Kidney epithelial cell (primary cell): ENCODE results near the gene RNF227. TPM values are rescaled to one million over a fixed set of nuclear protein-coding genes. Genes with fewer than 3 reads are reported as not detected.

Source experiments
- DNase-seq: peaks from one replicate; pipeline ENCODE4 v3.0.0-alpha.2; 2010; ENCODE audit warnings: low read depth
- H3K27me3 ChIP-seq: 2 replicates; pipeline ENCODE4 v1.6.0; 2011; ENCODE audit warnings: low read length; ENCODE audit not compliant: control insufficient read depth, insufficient read depth
- H3K36me3 ChIP-seq: 2 replicates; pipeline ENCODE4 v1.5.1; 2011; ENCODE audit warnings: low read length; ENCODE audit not compliant: control insufficient read depth, insufficient read depth
- H3K4me3 ChIP-seq: 2 replicates; pipeline ENCODE4 v1.5.1; 2011; ENCODE audit warnings: low read depth, mild to moderate bottlenecking, control low read depth, low read length
- total RNA-seq: library from RNA; depleted of rRNA; stranded (reverse); fragments of >200 nt; gene quantifications from 2 replicates; pipeline ENCODE4 v1.2.3, GENCODE V29; 2015
- TF ChIP-seq, protein P1 (sequence below): IDR thresholded peaks from 2 replicates; pipeline ENCODE4 v1.5.1; 2011; ENCODE audit warnings: mild to moderate bottlenecking, moderate library complexity, low read length, control low read depth, inconsistent platforms; ENCODE audit not compliant: insufficient read depth, poor library complexity, severe bottlenecking

Gene RNF227
- total RNA-seq, 1 donor from 2014 or later: 1.5 TPM

DNA sequence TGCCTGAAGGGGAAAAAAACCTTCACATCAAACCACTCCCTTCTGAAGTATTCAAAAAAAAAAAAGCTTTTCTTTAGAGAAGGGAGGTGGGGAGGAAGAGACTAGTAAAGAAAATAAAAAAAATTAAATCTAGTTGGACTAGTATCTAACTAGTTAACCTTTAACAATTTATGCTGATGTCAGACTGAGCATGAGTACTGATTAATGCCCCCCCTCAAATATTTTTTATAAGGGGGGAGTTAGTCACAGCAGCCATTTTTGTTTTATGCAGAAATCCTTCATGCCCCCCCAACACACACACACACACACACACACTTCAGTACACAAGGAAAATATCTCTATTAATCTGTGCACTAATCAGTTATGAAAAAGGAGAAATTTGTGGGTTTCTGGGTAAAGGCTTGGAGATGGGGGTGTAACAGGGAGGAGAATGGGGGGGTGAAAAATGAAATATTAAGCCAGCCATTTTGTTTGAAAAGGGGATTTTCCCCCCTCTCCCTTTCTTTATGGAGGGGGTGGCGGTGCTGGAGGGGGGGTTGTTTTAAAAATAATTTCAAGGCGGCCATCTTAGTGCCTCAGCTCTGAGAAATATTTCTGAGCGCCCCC is 32.2 kb downstream of the RNF227 start:
- H3K27me3 ChIP-seq: no peaks in the 10 kb centered on the region
- no peak for DNase-seq
- no peaks in the 10 kb centered on the region for H3K36me3 ChIP-seq
- TF ChIP-seq, protein P1, sequence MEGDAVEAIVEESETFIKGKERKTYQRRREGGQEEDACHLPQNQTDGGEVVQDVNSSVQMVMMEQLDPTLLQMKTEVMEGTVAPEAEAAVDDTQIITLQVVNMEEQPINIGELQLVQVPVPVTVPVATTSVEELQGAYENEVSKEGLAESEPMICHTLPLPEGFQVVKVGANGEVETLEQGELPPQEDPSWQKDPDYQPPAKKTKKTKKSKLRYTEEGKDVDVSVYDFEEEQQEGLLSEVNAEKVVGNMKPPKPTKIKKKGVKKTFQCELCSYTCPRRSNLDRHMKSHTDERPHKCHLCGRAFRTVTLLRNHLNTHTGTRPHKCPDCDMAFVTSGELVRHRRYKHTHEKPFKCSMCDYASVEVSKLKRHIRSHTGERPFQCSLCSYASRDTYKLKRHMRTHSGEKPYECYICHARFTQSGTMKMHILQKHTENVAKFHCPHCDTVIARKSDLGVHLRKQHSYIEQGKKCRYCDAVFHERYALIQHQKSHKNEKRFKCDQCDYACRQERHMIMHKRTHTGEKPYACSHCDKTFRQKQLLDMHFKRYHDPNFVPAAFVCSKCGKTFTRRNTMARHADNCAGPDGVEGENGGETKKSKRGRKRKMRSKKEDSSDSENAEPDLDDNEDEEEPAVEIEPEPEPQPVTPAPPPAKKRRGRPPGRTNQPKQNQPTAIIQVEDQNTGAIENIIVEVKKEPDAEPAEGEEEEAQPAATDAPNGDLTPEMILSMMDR: no peak
- peak overlapping the region; percentile 28 for H3K4me3 ChIP-seq

GRCh38 chr17:7882629-7883028 is 33.5 kb downstream of the RNF227 start:
- Histone ChIP-seq H3K4me3 (no peak overlapping the region), H3K27me3 (no peaks in the 10 kb centered on the region), H3K36me3 (no peaks in the 10 kb centered on the region)
- TF ChIP-seq, protein P1: no peak
- DNase-seq: no peak

DNA sequence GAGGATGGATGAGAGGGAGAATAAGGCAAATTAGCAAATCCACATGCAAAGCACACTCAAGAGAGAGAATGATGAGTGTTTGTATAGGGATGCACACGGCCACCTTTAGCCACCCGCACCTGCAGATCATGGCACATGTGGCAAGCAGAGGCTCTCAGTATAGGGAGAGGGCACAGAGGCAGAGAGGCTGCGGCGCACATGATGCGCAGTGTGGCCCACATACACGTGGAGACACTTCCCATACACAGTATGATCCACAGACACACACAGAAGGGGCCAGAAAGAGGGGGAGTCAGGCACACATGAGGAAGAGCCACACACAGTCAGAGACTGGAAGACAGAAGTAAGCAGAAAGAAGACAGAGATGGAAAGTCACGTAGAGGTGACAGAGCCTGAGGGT is 34.0 kb downstream of the RNF227 start:
- Histone ChIP-seq H3K27me3 (no peaks in the 10 kb centered on the region), H3K36me3 (no peaks in the 10 kb centered on the region), H3K4me3 (no peak overlapping the region)
- TF ChIP-seq, protein P1: no peak
- no peak for DNase-seq

- Histone ChIP-seq H3K4me3 (no peak overlapping the region), H3K36me3 (no peaks in the 10 kb centered on the region), H3K27me3 (no peaks in the 10 kb centered on the region)
- TF ChIP-seq, protein P1: no peak
- DNase-seq: no peak
Measured at GRCh38 chr17:7881276-7882054, 34.6 kb downstream of the RNF227 start.

DNA sequence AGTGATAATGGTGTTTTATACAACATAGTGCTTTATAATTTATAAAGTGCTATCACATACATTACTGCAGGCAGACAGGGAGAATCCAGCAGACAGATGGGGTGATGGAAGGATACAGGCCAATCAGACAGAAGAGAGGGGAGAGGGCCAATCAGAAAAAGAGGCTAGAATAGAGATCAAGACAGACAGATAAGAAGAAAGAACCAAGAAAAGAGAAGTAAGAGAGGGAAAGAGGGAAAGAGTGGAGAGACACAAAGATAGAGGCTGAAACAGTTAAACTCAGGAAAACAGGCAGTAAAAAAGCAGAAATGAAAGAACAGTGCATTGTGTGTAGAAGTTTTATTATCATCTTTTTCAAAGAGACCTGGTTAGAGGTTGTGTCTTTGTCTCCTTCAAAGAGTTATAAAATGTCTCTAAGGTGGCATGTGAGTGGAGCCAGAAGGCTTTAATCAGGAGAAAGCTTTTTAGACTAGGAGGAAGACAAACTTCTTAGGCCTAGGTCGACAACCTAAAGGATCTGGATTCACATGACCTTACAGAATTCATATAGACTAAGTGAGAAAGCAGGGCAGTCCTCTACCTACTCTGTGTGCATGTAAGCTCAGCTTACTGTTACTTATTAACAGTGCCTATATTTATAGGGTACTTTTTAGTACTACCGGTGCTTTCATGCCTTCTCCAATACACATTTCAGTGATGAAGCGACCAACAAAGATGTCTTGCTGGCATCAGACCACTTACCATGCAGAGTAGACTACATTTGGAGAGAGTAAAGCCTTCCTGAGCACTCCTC is 35.8 kb downstream of the RNF227 start:
- Histone ChIP-seq H3K27me3 (no peaks in the 10 kb centered on the region), H3K4me3 (no peak overlapping the region), H3K36me3 (peaks cover 1% of the 10 kb centered on the region)
- TF ChIP-seq, protein P1: no peak
- DNase-seq: no peak
